Upper lobe of right lung (tissue), 1 donor: Measurements from ENCODE around the gene MAN1A1. TPM values are rescaled to one million over a fixed set of nuclear protein-coding genes. Genes with fewer than 3 reads are reported as not detected.

Source experiments
- ATAC-seq: fragments of 200-7000 bp; cut with Tn5 transposase; one replicate; pipeline ENCODE4 v1.9.1; 2020; ENCODE audit warnings: mild to moderate bottlenecking, moderate library complexity
- DNase-seq: peaks from one replicate; pipeline ENCODE4 v3.0.0-alpha.2; 2020
- H3K27ac ChIP-seq: fragments of 200-600 bp; one replicate; pipeline ENCODE4 v1.8.0; 2022
- H3K27me3 ChIP-seq: fragments of 200-600 bp; one replicate; pipeline ENCODE4 v1.8.0; 2022; ENCODE audit warnings: mild to moderate bottlenecking
- H3K36me3 ChIP-seq: fragments of 200-600 bp; one replicate; pipeline ENCODE4 v1.8.0; 2022
- H3K4me1 ChIP-seq: fragments of 200-600 bp; one replicate; pipeline ENCODE4 v1.8.0; 2022
- H3K4me3 ChIP-seq: fragments of 200-600 bp; one replicate; pipeline ENCODE4 v1.8.0; 2022; ENCODE audit warnings: mild to moderate bottlenecking
- H3K9me3 ChIP-seq: fragments of 200-600 bp; one replicate; pipeline ENCODE4 v1.8.0; 2022
- intact Hi-C: fragments of 100-400 bp; cut with DNase I; formaldehyde crosslinking; loops from one replicate; pipeline ENCODE4 v1.11.0; 2022
- total RNA-seq: library from RNA; stranded (reverse); fragmentation: NEBNext Ultra II Directional; extraction: Animal tissue kit (Norgen Biotek cat#: 25700); gene quantifications from one replicate; pipeline ENCODE4 v1.2.1, GENCODE V29; 2021
- TF ChIP-seq, protein P1 (sequence below): fragments of 200-600 bp; IDR thresholded peaks from one replicate; pipeline ENCODE4 v1.8.0; 2022; ENCODE audit warnings: antibody characterized with exemption
- donor health status: DM: no; HTN: yes; CAD: no; lungs with severe emphysema.

MAN1A1 gene
- total RNA-seq, 1 donor from 2014 or later: 74.0 TPM

DNA sequence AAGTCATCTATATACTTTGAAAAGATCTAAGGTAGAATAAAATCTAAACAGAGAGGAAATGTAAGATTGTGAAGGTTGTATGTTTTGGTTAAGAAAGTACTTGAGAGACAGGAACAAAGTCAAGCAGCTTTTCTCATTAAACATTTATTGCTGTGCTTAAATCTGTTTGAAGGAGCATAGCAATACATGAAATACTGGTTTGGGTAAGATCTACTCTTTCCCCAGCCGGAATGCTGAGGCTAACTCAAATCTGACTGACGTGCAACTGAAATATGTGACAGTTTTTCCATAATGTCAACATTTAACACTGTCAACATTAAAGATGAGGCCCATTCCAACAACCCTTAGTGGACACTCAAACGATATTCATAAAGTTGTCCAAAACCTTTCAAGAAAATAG is 59.9 kb downstream of the MAN1A1 start:
- no peak for DNase-seq
- H3K27ac ChIP-seq: no peak overlapping the region
- no peaks in the 10 kb centered on the region for H3K36me3 ChIP-seq
- no peak overlapping the region for H3K4me3 ChIP-seq
- H3K9me3 ChIP-seq: no peaks in the 10 kb centered on the region
- no peaks in the 10 kb centered on the region for H3K4me1 ChIP-seq
- intact Hi-C loops: no loop called here
- H3K27me3 ChIP-seq: no peaks in the 10 kb centered on the region
- no peak for ATAC-seq
- TF ChIP-seq, protein P1, sequence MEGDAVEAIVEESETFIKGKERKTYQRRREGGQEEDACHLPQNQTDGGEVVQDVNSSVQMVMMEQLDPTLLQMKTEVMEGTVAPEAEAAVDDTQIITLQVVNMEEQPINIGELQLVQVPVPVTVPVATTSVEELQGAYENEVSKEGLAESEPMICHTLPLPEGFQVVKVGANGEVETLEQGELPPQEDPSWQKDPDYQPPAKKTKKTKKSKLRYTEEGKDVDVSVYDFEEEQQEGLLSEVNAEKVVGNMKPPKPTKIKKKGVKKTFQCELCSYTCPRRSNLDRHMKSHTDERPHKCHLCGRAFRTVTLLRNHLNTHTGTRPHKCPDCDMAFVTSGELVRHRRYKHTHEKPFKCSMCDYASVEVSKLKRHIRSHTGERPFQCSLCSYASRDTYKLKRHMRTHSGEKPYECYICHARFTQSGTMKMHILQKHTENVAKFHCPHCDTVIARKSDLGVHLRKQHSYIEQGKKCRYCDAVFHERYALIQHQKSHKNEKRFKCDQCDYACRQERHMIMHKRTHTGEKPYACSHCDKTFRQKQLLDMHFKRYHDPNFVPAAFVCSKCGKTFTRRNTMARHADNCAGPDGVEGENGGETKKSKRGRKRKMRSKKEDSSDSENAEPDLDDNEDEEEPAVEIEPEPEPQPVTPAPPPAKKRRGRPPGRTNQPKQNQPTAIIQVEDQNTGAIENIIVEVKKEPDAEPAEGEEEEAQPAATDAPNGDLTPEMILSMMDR: no peak

DNA sequence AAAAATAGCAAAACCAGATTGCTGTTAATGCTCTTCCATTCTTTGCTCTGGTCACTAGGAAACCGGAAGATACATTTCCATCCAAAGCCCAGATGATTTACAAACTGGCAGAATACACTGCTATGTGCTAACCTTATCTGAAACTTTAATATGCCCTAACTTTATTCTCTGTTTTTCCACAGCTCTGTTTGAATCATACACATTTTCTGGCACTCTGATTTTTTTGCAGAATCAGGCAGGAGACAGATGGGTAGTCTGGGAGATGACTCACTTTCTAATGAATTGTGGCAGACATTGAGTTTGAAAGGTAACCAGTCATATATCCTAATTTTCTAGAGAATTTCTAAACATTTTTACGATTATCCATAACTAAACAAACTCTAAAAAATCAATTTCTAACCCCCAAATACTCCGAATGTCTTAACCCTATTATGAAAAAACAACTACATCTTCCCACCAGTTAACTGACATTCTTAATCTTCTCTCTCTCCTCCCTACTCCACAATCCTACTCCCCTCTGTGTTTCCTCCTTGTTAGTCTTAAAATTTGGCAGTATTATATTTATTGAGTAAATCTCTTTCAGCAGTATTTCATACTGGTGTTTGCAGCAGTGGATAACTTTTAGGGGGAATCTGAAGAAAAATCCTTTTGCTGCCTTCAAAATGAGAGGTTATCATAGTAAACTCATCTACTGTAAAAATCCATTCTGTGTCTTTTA is 63.5 kb downstream of the MAN1A1 start:
- Histone ChIP-seq H3K27me3 (no peaks in the 10 kb centered on the region), H3K4me1 (no peaks in the 10 kb centered on the region), H3K36me3 (no peaks in the 10 kb centered on the region), H3K27ac (no peak overlapping the region), H3K4me3 (no peak overlapping the region), H3K9me3 (no peaks in the 10 kb centered on the region)
- TF ChIP-seq, protein P1: no peak
- DNase-seq (no peak), ATAC-seq (no peak)
- intact Hi-C loops: no loop called here

DNA sequence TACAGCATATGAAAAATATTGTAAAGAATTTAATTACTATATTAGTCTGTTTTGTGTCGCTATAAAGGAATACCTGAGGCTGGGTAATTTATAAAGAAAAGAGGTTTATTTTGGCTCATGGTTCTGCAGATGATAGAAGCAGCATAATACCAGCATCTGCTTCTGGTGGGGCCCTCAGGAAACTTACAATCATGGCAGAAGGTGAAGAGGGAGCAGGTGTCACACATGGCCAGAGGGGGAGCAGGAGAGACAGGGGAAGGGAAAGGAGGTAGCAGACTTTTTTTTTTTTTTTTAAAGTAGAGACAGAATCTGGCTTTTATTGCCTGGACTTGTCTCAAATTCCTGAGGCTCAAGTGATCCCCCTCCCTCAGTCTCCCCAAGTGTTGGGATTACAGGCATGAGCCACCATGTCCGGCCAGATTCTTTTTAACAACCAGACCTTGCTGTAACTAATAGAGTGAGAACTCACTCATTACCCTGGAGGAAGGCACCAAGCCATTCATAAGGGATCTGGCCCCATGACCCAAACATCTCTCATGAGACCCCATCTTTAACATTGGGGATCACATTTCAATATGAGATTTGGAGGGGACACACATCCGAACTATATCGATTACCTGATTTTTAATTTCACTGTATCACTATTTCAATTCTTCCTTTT is 64.6 kb downstream of the MAN1A1 start:
- no peaks in the 10 kb centered on the region for H3K36me3 ChIP-seq
- no peak overlapping the region for H3K4me3 ChIP-seq
- H3K27ac ChIP-seq: no peak overlapping the region
- no peaks in the 10 kb centered on the region for H3K27me3 ChIP-seq
- TF ChIP-seq, protein P1: peak; percentile 10
- H3K9me3 ChIP-seq: no peaks in the 10 kb centered on the region
- no peaks in the 10 kb centered on the region for H3K4me1 ChIP-seq
- no peak for DNase-seq
- intact Hi-C loops: no loop called here
- no peak for ATAC-seq

DNA sequence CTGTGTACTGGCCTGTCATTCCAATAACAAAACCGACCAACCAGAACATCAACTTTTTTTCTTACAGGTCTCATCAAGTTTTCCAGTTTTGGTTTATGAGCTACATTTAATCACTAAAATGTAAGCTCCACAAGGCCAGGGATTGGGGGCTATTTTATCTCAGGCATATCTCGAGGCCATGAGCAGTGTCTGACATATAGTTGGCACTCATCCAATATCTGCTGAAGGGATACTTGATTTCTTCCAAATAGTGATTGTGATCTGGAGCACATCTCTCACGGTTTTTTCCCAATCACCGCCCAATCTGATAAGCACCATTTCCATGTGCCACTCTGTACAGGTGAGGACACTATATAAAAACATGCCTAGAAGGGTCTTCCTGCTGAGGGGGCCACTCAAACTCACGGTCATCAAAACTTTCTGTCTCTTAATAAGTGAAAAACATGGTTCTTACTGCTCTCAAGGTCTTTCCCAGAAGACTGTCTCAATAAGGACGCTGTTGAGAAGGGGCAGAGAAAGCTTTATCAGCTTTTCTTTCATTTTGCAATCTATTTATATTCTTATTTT is 65.5 kb downstream of the MAN1A1 start:
- no peak overlapping the region for H3K4me3 ChIP-seq
- no peaks in the 10 kb centered on the region for H3K9me3 ChIP-seq
- intact Hi-C loops: no loop called here
- H3K36me3 ChIP-seq: no peaks in the 10 kb centered on the region
- no peaks in the 10 kb centered on the region for H3K4me1 ChIP-seq
- TF ChIP-seq, protein P1: no peak
- H3K27ac ChIP-seq: no peak overlapping the region
- DNase-seq (no peak), ATAC-seq (no peak)
- no peaks in the 10 kb centered on the region for H3K27me3 ChIP-seq

DNA sequence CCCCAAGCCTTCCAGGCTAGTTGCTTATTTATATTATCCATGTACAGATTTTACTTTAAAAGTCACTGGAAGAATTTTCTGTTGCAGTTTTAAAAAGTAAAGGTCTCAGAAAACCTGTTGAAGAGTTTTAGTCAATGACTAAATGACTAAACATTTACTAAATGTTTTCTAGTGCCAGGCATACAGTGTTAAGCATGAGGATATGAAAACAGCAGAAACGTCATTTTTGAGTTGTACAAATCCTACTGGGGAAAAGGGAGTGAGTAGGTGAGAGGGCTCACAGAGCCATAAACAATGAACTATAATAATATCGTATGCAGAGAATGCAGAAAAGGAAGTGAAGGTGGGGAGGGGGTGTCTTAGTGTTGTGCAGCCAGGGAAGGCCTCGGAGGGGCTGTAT is 66.3 kb downstream of the MAN1A1 start:
- no peak overlapping the region for H3K27ac ChIP-seq
- intact Hi-C loops: no loop called here
- H3K36me3 ChIP-seq: no peaks in the 10 kb centered on the region
- TF ChIP-seq, protein P1: no peak
- no peaks in the 10 kb centered on the region for H3K9me3 ChIP-seq
- H3K27me3 ChIP-seq: no peaks in the 10 kb centered on the region
- H3K4me3 ChIP-seq: no peak overlapping the region
- no peaks in the 10 kb centered on the region for H3K4me1 ChIP-seq
- DNase-seq (no peak), ATAC-seq (peak; percentile 37)
